ENCODE measurements around the gene SLC26A11. TPM values are rescaled to one million over a fixed set of nuclear protein-coding genes. Genes with fewer than 3 reads are reported as not detected.

SLC26A11 gene
- total RNA-seq, result 23.6 and 27.7 TPM in 2 replicates
- long read RNA-seq, partial matches to known transcripts, result 2 of 5 reads
- long read RNA-seq, other reads (novel, unspliced or antisense), result 2 of 5 reads

DNA sequence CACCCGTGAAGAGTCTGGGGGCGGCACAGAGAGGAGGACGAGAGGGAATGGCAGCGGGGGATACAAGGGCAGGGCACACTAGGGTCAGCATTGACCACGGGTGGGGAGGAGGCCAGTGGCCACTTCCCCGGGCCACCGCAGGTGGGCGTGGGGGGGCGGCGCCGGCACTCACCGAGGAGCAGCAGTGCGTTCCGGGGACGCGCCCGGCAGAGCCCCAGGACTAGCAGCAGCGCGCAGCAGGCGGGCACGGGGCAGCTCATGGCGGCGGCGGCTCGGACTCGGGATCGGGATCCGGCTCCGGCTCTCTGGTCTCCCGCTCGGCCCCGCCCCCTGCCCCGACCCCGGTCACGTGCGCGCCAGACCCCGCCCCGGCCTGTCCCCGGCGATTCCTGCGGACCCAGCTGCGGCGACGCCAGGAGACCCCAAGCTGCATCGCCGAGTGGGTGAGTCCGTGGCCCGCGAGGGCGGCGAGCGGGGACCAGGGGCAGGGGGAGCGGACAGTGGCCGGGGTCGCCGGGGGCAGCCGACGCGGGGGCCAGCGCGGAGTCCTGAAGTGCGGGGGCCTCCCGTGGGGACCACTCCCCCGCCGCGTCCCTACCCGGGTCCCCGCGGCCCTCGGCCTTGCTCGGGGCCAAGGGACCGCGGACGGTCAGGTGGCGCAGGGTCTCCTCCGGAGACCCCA lies at the start of gene SLC26A11, which contains the start of gene SGSH:
Gene SLC26A11 (plus strand): TSS at position 374 of the 682 bp plus-strand sequence. CDS start 1,134 bp downstream, outside the sequence.
Gene SGSH (minus strand): TSS at position 280 of the 682 bp plus-strand sequence. CDS start 20 bp downstream, at position 260.
- Mint-ChIP-seq H3K4me1 (peaks cover 25% of the 10 kb centered on the region), H3K36me3 (ENCODE audit: low read depth) (peaks cover 6% of the 10 kb centered on the region), H3K27ac (ENCODE audit: unreplicated experiment) (peak within 1 kb of the TSS; percentile 95), H3K4me3 (peak within 1 kb of the TSS; percentile 92), H3K27me3 (ENCODE audit: low read depth) (no peaks in the 10 kb centered on the region), H3K9me3 (no peaks in the 10 kb centered on the region)
- peak; percentile 82 for DNase-seq (ENCODE audit: low read depth, low spot score)
- TF ChIP-seq, protein P1, sequence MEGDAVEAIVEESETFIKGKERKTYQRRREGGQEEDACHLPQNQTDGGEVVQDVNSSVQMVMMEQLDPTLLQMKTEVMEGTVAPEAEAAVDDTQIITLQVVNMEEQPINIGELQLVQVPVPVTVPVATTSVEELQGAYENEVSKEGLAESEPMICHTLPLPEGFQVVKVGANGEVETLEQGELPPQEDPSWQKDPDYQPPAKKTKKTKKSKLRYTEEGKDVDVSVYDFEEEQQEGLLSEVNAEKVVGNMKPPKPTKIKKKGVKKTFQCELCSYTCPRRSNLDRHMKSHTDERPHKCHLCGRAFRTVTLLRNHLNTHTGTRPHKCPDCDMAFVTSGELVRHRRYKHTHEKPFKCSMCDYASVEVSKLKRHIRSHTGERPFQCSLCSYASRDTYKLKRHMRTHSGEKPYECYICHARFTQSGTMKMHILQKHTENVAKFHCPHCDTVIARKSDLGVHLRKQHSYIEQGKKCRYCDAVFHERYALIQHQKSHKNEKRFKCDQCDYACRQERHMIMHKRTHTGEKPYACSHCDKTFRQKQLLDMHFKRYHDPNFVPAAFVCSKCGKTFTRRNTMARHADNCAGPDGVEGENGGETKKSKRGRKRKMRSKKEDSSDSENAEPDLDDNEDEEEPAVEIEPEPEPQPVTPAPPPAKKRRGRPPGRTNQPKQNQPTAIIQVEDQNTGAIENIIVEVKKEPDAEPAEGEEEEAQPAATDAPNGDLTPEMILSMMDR (conservative IDR thresholded peaks at IDR 0.05), result no peak

DNA sequence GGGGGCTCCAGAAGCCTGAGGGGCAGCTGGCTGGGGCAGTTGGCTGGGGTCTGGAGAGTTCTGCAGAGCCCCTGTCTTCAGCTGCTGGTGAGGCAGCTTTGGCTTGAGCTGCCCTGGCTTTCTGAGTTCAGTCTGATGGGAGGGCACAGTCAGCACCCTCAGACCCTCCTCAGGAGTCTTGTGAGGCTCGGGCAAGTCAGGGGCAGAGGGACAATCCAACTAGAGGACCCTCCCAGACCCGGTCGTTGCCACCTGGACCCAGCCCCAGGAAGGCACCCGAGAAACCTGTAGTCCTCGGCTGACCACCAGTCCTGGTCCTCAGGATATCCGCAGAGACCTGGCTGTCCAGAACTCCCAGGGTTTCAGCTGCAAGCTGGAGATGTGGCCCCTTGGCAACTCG lies 48.5 kb upstream of the SLC26A11 start:
- H3K4me3 Mint-ChIP-seq, result no peak overlapping the region

DNA sequence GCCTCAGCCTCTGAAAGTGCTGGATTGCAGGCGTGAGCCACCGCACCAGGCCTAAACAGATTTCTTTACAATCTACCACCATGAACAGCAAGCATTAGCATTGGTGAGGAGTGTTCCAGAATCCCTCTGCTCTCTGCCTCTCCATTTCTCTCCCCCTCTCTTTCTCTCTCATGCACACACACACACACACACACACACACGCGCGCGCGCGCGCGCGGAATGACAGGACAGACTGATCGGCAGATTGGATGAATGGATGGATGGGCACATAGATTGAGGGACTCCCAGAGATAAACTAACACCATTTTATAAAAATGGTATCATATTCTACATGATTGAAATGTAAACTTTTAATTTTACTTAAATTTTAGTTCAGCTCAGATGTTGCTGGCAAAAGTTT lies 47.1 kb upstream of the SLC26A11 start:
- DNase-seq (ENCODE audit: low read depth, low spot score), result no peak
- Mint-ChIP-seq H3K9me3 (no peaks in the 10 kb centered on the region), H3K36me3 (ENCODE audit: low read depth) (no peaks in the 10 kb centered on the region), H3K4me1 (peaks cover 10% of the 10 kb centered on the region), H3K27me3 (ENCODE audit: low read depth) (no peaks in the 10 kb centered on the region), H3K27ac (ENCODE audit: unreplicated experiment) (no peak overlapping the region), H3K4me3 (no peak overlapping the region)
- TF ChIP-seq, protein P1 (conservative IDR thresholded peaks at IDR 0.05), result no peak

More for the DNA sequence above, 48.5 kb upstream of the SLC26A11 start:
- H3K36me3 Mint-ChIP-seq (ENCODE audit: low read depth), result no peaks in the 10 kb centered on the region
- no peaks in the 10 kb centered on the region for H3K9me3 Mint-ChIP-seq
- H3K4me1 Mint-ChIP-seq, result peaks cover 10% of the 10 kb centered on the region
- TF ChIP-seq, protein P1 (conservative IDR thresholded peaks at IDR 0.05), result no peak
- no peaks in the 10 kb centered on the region for H3K27me3 Mint-ChIP-seq (ENCODE audit: low read depth)
- DNase-seq (ENCODE audit: low read depth, low spot score), result no peak
- no peak overlapping the region for H3K27ac Mint-ChIP-seq (ENCODE audit: unreplicated experiment)

DNA sequence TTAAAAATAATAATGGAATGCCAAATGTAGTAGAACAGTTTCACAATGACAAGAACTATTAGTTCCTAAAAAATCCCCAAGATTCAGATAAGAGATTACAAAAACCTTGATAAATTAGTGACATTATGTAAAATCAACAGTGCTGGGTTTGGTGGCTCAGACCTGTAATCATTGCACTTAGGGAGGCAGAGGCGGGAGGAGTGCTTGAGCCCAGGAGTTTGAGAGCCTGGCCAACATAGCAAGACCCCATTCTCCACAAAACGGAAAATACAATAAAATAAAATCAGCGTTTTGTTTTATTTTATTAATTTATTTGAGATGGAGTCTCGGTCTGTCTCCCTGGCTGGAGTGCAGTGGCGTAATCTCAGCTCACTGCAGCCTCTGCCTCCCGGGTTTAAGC lies 46.3 kb upstream of the SLC26A11 start:
- H3K27ac Mint-ChIP-seq (ENCODE audit: unreplicated experiment), result no peak overlapping the region
- no peaks in the 10 kb centered on the region for H3K27me3 Mint-ChIP-seq (ENCODE audit: low read depth)
- no peak overlapping the region for H3K4me3 Mint-ChIP-seq
- H3K4me1 Mint-ChIP-seq, result peaks cover 10% of the 10 kb centered on the region
- H3K9me3 Mint-ChIP-seq, result no peaks in the 10 kb centered on the region
- TF ChIP-seq, protein P1 (conservative IDR thresholded peaks at IDR 0.05), result no peak
- no peaks in the 10 kb centered on the region for H3K36me3 Mint-ChIP-seq (ENCODE audit: low read depth)
- no peak for DNase-seq (ENCODE audit: low read depth, low spot score)

DNA sequence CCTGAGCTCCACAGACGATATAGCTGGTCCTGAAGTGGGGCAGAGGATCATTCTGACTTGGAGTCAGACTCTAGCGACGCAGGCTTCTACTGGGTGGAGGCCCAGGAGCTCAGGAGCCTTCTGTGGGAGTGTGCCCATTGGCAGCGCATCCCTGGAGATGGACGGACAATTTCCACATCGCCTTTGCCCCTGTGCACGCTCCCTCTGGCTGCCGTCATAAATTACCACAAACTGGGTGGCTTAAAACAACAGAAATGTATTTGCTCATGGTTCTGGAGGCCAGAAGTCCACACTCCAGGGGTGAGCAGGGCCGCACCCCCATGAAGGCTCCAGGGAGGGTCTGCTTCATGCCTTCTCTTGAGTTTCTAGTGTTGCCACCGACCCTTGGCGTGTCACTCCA lies 43.5 kb upstream of the SLC26A11 start:
- Mint-ChIP-seq H3K27me3 (ENCODE audit: low read depth) (no peaks in the 10 kb centered on the region), H3K27ac (ENCODE audit: unreplicated experiment) (no peak overlapping the region), H3K4me1 (no peaks in the 10 kb centered on the region)

More for the DNA sequence above, 43.5 kb upstream of the SLC26A11 start:
- H3K9me3 Mint-ChIP-seq, result no peaks in the 10 kb centered on the region
- TF ChIP-seq, protein P1 (conservative IDR thresholded peaks at IDR 0.05), result no peak
- H3K36me3 Mint-ChIP-seq (ENCODE audit: low read depth), result no peaks in the 10 kb centered on the region
- no peak for DNase-seq (ENCODE audit: low read depth, low spot score)
- no peak overlapping the region for H3K4me3 Mint-ChIP-seq
